Neural progenitor cell (in vitro differentiated cells): ENCODE data around the gene TPM3.

ENCODE experiments used
- EZH2 ChIP-seq: fragments of 200-600 bp; sonication (generic); IDR thresholded peaks from 2 replicates; pipeline ENCODE4 v1.6.1; 2017; ENCODE audit warnings: antibody characterized with exemption, mild to moderate bottlenecking, moderate library complexity
- EZH2phosphoT487 ChIP-seq: fragments of 200-600 bp; sonication (generic); IDR thresholded peaks from 2 replicates; pipeline ENCODE4 v1.6.1; 2017; ENCODE audit warnings: antibody characterized with exemption
- TF ChIP-seq, protein P1 (sequence below): fragments of 200-600 bp; sonication (generic); IDR thresholded peaks from 2 replicates; pipeline ENCODE4 v1.5.1; 2017; ENCODE audit warnings: antibody characterized with exemption, mild to moderate bottlenecking

DNA sequence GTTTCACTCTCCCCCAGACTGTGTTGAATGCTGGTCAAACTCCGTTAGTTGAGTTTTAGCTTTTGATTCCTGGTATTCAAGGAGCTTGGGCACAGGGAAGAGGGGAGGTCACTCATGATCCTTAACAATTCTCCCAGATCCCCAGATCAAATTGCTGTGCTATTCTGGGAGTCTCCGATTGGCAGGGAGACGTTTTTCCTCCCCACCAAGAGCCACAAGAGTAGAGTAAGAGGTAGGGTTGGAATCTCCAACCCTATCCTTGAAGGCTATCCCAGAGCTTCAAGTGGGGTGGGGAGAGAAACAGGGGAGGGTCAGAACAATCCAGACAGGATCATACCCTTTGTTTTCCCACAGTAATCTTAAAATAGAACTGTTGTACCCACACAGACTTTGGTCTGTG lies 576 bp upstream of the TPM3 start:
- TF ChIP-seq, protein P1, sequence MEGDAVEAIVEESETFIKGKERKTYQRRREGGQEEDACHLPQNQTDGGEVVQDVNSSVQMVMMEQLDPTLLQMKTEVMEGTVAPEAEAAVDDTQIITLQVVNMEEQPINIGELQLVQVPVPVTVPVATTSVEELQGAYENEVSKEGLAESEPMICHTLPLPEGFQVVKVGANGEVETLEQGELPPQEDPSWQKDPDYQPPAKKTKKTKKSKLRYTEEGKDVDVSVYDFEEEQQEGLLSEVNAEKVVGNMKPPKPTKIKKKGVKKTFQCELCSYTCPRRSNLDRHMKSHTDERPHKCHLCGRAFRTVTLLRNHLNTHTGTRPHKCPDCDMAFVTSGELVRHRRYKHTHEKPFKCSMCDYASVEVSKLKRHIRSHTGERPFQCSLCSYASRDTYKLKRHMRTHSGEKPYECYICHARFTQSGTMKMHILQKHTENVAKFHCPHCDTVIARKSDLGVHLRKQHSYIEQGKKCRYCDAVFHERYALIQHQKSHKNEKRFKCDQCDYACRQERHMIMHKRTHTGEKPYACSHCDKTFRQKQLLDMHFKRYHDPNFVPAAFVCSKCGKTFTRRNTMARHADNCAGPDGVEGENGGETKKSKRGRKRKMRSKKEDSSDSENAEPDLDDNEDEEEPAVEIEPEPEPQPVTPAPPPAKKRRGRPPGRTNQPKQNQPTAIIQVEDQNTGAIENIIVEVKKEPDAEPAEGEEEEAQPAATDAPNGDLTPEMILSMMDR, result no peak
- no peak for TF ChIP-seq EZH2phosphoT487
- TF ChIP-seq EZH2, result no peak
